Breast epithelium (tissue), 4 donors: ENCODE measurements around the gene ZNF775. TPM values are rescaled to one million over a fixed set of nuclear protein-coding genes. Genes with fewer than 3 reads are reported as not detected.

Experiments used
- DNase-seq, 2 donors: peaks; one replicate each; pipeline ENCODE4 v3.0.0-alpha.2; 2019; ENCODE audit warnings: low spot score in 2 of 2
- H3K27ac ChIP-seq, 2 donors: fragments of 200-600 bp; sonication (generic) in 1 of 2; one replicate each; pipeline ENCODE4 v1.5.1; 2016 to 2019; ENCODE audit warnings: mild to moderate bottlenecking in 1 of 2
- H3K27me3 ChIP-seq, 2 donors: fragments of 200-600 bp; sonication (generic) in 1 of 2; one replicate each; pipeline versions ENCODE4 v1.5.1 to v1.6.0; 2017 to 2019; ENCODE audit warnings: control low read depth in 1 of 2, mild to moderate bottlenecking in 1 of 2
- H3K36me3 ChIP-seq: fragments of 200-600 bp; one replicate; pipeline ENCODE4 v1.5.1; 2019
- H3K4me1 ChIP-seq, 2 donors: fragments of 200-600 bp; sonication (generic); one replicate each; pipeline ENCODE4 v1.5.1; 2016 to 2019; ENCODE audit warnings: control low read depth in 1 of 2
- H3K4me3 ChIP-seq, 3 donors: fragments of 200-600 bp; sonication (generic); 1 replicate in 2 of 3; 2 replicates in 1 of 3; pipeline ENCODE4 v1.5.1; 2016 to 2019; ENCODE audit warnings: mild to moderate bottlenecking in 3 of 3, moderate library complexity in 2 of 3
- H3K9me3 ChIP-seq, 2 donors: fragments of 200-600 bp; sonication (generic) in 1 of 2; one replicate each; pipeline ENCODE4 v1.5.1; 2016 to 2019; ENCODE audit warnings: control low read depth in 1 of 2
- POLR2A ChIP-seq: fragments of 450-650 bp; IDR thresholded peaks from one replicate; pipeline ENCODE4 v1.6.1; 2016; ENCODE audit warnings: antibody characterized with exemption, mild to moderate bottlenecking, moderate library complexity
- POLR2AphosphoS5 ChIP-seq, 3 donors: sonication (generic); formaldehyde crosslinking; IDR thresholded peaks; one replicate each; pipeline ENCODE4 v1.6.1; 2017; ENCODE audit warnings: antibody characterized with exemption in 3 of 3
- intact Hi-C: fragments of 100-400 bp; cut with DNase I; formaldehyde crosslinking; loops from one replicate; pipeline ENCODE4 v1.15.1; 2023; ENCODE audit warnings: low total_unique reads
- total RNA-seq, 3 donors: library from RNA; depleted of rRNA; stranded (reverse); fragments of >200 nt; gene quantifications; one replicate each; pipeline ENCODE4 v1.1.0, GENCODE V29; 2016
- TF ChIP-seq, protein P1 (sequence below), 3 donors: fragments of 450-650 bp; IDR thresholded peaks; one replicate each; pipeline ENCODE4 v1.5.1; 2016 to 2017; ENCODE audit warnings: antibody characterized with exemption in 3 of 3, mild to moderate bottlenecking in 3 of 3, moderate library complexity in 3 of 3

The ZNF775 gene
- total RNA-seq, 3 donors from 2014 or later, result 1.9 to 5.7 (median 4.6) TPM

DNA sequence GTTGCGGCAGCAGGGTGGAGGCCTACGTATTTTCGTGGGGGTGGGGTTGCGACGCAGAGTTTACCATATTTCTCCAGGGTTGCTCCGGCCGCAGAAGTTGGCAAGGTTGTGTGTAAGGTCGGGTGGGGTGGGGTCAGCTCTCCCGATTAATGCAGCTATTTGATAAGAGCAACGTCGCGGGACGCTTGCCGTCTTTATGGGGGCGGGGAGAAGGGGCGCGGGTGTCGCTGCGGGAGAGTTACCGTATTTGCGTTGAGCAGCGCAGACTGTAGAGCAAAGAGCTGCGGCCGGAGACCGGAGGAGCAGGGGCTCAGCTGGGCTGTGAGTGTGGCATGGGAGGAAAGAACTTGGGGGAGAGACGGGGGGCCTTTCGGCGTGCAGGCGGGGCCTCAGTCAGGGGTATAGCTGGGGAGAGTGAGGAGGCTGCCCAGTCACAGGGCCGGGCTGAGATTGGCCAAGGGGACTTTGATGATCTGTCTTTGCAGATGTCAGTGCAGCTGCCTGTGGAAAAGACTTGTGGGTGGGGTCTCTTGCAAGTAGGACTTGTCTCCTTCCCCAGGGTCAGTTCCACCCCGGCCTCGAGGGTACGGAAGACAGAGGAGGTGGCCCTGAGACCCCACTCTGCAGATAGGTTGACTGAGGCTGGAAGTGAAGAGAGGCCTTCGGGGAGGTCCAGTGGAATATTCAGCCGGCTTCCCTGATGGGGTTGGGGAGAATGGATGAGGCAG, 26.6 kb downstream of the ZNF775 start:
- Histone ChIP-seq H3K4me1 (peaks cover 0 to 5% of the 10 kb centered on the region in 2 donors), H3K27me3 (no peaks in the 10 kb centered on the region), H3K27ac (peak overlapping the region; percentile 87 to 93), H3K4me3 (peak overlapping the region; percentile 71 to 78 (median 74)), H3K36me3 (no peaks in the 10 kb centered on the region), H3K9me3 (no peaks in the 10 kb centered on the region)
- intact Hi-C loops, result no loop called here
- TF ChIP-seq POLR2A (no peak), POLR2AphosphoS5 (IDR thresholded peaks at IDR 0.05) (no peak)
- TF ChIP-seq, protein P1, sequence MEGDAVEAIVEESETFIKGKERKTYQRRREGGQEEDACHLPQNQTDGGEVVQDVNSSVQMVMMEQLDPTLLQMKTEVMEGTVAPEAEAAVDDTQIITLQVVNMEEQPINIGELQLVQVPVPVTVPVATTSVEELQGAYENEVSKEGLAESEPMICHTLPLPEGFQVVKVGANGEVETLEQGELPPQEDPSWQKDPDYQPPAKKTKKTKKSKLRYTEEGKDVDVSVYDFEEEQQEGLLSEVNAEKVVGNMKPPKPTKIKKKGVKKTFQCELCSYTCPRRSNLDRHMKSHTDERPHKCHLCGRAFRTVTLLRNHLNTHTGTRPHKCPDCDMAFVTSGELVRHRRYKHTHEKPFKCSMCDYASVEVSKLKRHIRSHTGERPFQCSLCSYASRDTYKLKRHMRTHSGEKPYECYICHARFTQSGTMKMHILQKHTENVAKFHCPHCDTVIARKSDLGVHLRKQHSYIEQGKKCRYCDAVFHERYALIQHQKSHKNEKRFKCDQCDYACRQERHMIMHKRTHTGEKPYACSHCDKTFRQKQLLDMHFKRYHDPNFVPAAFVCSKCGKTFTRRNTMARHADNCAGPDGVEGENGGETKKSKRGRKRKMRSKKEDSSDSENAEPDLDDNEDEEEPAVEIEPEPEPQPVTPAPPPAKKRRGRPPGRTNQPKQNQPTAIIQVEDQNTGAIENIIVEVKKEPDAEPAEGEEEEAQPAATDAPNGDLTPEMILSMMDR (IDR thresholded peaks at IDR 0.05), result no peak
- no peak for DNase-seq

GRCh38 chr7:150406312-150406566, 27.1 kb downstream of the ZNF775 start:
- TF ChIP-seq POLR2A, result no peak
- no peak for TF ChIP-seq POLR2AphosphoS5 (IDR thresholded peaks at IDR 0.05)
- TF ChIP-seq, protein P1 (IDR thresholded peaks at IDR 0.05), result no peak
- peak overlapping the region; percentile 87 to 93 for H3K27ac ChIP-seq
- intact Hi-C loops, result no loop called here
- H3K4me3 ChIP-seq, result peak overlapping the region; percentile 71 to 78 (median 74)
- H3K4me1 ChIP-seq, result peaks cover 0 to 5% of the 10 kb centered on the region in 2 donors
- H3K36me3 ChIP-seq, result no peaks in the 10 kb centered on the region
- no peaks in the 10 kb centered on the region for H3K9me3 ChIP-seq
- H3K27me3 ChIP-seq, result no peaks in the 10 kb centered on the region
- peak in 1 of 2 donors; percentile 49 for DNase-seq

GRCh38 chr7:150406567-150407421, 27.7 kb downstream of the ZNF775 start:
- Histone ChIP-seq H3K27ac (peak overlapping the region; percentile 87 to 93), H3K36me3 (no peaks in the 10 kb centered on the region), H3K4me1 (peaks cover 0 to 5% of the 10 kb centered on the region in 2 donors), H3K4me3 (peak overlapping the region; percentile 71 to 78 (median 74)), H3K9me3 (no peaks in the 10 kb centered on the region), H3K27me3 (no peaks in the 10 kb centered on the region)
- DNase-seq, result no peak
- intact Hi-C loops, result no loop called here
- TF ChIP-seq, protein P1 (IDR thresholded peaks at IDR 0.05), result no peak
- no peak for TF ChIP-seq POLR2AphosphoS5 (IDR thresholded peaks at IDR 0.05)
- no peak for TF ChIP-seq POLR2A

GRCh38 chr7:150407588-150408392, 28.7 kb downstream of the ZNF775 start:
- TF ChIP-seq POLR2A, result no peak
- no peak for TF ChIP-seq POLR2AphosphoS5 (IDR thresholded peaks at IDR 0.05)
- TF ChIP-seq, protein P1 (IDR thresholded peaks at IDR 0.05), result no peak
- no peak overlapping the region for H3K4me3 ChIP-seq
- no peaks in the 10 kb centered on the region for H3K9me3 ChIP-seq
- peaks cover 0 to 5% of the 10 kb centered on the region in 2 donors for H3K4me1 ChIP-seq
- no peak for DNase-seq
- peak overlapping the region; percentile 87 to 93 for H3K27ac ChIP-seq
- H3K27me3 ChIP-seq, result no peaks in the 10 kb centered on the region
- no peaks in the 10 kb centered on the region for H3K36me3 ChIP-seq
- intact Hi-C loops, result no loop called here
